Stomach smooth muscle (tissue), 2 donors: ENCODE measurements around the gene MICA.

ENCODE experiments used
- H3K27ac ChIP-seq: one replicate; pipeline ENCODE4 v1.7.0; 2013; ENCODE audit warnings: mild to moderate bottlenecking, low read length, inconsistent platforms
- H3K27me3 ChIP-seq, 2 donors: one replicate each; pipeline ENCODE4 v1.7.0; 2013; ENCODE audit warnings: low read length in 2 of 2; ENCODE audit not compliant: insufficient read depth in 2 of 2, control insufficient read depth in 1 of 2
- H3K36me3 ChIP-seq, 2 donors: one replicate each; pipeline ENCODE4 v1.7.0; 2013; ENCODE audit warnings: low read length in 2 of 2; ENCODE audit not compliant: control insufficient read depth in 2 of 2, insufficient read depth in 2 of 2
- H3K4me1 ChIP-seq: one replicate; pipeline ENCODE4 v1.7.0; 2013; ENCODE audit warnings: low read length; ENCODE audit not compliant: control insufficient read depth, insufficient read depth
- H3K4me3 ChIP-seq, 2 donors: one replicate each; pipeline ENCODE4 v1.7.0; 2013; ENCODE audit warnings: low read length in 2 of 2
- H3K9ac ChIP-seq, 2 donors: one replicate each; pipeline ENCODE4 v1.7.0; 2013; ENCODE audit warnings: low read length in 2 of 2, mild to moderate bottlenecking in 1 of 2
- H3K9me3 ChIP-seq, 2 donors: one replicate each; pipeline ENCODE4 v1.7.0; 2013; ENCODE audit warnings: low read length in 2 of 2; ENCODE audit not compliant: control insufficient read depth in 2 of 2
- donor health status: healthy.
- donor health status: Pancreatic carcinoma.

The MICA gene

DNA sequence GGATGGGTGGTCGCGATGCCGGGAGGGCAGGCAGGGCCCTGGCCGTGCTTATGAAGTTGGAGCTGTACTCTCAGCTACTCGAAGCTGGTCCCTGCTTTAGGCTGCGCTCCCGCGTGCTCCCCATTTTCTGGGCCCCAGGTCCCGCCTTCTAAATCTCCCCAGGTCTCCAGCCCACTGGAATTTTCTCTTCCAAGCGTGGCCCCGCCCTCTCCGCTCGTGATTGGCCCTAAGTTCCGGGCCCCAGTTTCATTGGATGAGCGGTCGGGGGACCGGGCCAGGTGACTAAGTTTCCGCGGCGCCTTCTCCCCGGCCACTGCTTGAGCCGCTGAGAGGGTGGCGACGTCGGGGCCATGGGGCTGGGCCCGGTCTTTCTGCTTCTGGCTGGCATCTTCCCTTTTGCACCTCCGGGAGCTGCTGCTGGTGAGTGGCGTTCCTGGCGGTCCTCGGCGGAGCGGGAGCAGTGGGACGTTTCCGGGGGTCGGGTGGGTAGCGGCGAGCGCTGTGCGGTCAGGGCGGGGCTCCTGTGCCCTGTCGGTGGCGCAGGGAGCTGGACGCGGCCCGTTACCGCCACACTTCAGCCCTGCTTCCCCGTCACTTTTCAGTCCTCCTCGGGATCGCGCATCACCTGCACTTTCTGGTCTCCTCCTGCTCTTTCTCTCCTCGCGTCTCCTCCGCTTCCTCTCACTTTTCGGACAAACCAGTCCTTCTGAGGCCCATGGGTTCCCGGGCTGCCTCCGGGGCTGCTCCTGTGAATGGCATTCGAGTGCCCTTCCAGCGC is at the start of gene MICA:
MICA (plus strand) TSS at position 313 of the 778 bp plus-strand sequence; CDS start at position 351, 38 bp downstream.
- H3K27ac ChIP-seq, result peak within 1 kb of the TSS; percentile 70
- H3K27me3 ChIP-seq, result no peaks in the 10 kb centered on the region
- peaks cover 35% of the 10 kb centered on the region for H3K4me1 ChIP-seq
- peak within 1 kb of the TSS; percentile 81 to 86 for H3K4me3 ChIP-seq
- peak within 1 kb of the TSS; percentile 60 to 62 for H3K9ac ChIP-seq
- no peaks in the 10 kb centered on the region for H3K9me3 ChIP-seq
- no peaks in the 10 kb centered on the region for H3K36me3 ChIP-seq

DNA sequence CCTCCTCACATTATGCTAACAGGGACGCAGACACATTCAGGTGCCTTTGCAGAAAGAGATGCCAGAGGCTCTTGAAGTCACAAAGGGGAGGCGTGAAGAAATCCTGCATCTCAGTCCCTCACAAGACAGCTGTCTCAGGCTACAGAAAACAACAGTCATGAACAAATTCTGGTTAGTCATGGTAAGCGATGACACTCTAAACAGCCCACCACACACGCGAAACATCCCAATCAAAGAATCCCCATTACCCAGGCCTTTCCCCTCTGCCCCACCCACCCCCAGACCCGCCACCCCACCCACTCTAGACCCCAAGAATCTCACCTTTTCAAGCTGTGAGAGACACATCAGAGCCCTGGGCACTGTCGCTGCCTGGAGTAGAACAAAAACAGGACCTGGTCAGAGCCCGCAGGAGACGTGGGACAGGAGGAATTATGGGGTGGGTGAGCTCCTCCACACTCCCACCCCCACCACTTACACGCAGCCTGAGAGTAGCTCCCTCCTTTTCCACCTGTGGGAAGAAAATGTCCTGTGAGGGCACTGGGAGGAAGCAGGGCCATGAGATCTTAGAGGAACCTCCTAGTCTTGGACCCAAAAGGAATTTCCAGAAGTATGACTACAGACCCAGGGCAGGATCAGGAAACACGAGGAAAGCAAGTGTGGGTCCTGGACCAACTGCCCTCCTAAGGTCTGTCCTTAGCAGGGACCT is 49.1 kb upstream of the MICA start:
- peaks cover 7 to 15% of the 10 kb centered on the region in 2 donors for H3K36me3 ChIP-seq
- peak overlapping the region in 1 of 2 donors; percentile 19 for H3K9ac ChIP-seq
- H3K4me1 ChIP-seq, result peaks cover 16% of the 10 kb centered on the region
- H3K4me3 ChIP-seq, result peak overlapping the region in 1 of 2 donors; percentile 70
- H3K27me3 ChIP-seq, result no peaks in the 10 kb centered on the region
- no peaks in the 10 kb centered on the region for H3K9me3 ChIP-seq
- no peak overlapping the region for H3K27ac ChIP-seq

DNA sequence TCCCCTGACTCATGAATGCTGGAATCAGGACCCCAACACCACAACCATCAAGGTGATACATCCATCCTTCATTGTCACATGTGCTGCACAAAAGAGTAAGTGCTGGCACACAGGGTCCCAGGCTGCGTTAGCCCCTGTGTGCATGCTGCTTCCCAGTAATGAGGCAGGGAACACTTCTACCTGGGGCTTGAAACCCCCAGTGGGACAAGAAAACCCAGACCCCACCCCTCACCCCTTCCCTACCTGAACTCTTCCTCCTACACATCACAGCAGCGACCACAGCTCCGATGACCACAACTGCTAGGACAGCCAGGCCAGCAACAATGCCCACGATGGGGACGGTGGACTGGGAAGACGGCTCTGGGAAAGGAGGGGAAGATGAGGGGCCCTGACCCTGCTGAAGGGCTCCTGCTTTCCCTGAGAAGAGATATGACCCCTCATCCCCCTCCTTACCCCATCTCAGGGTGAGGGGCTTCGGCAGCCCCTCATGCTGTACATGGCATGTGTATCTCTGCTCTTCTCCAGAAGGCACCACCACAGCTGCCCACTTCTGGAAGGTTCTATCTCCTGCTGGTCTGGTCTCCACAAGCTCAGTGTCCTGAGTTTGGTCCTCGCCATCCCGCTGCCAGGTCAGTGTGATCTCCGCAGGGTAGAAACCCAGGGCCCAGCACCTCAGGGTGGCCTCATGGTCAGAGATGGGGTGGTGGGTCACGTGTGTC is 48.4 kb upstream of the MICA start:
- Histone ChIP-seq H3K9ac (peak overlapping the region in 1 of 2 donors; percentile 42), H3K9me3 (no peaks in the 10 kb centered on the region), H3K27ac (no peak overlapping the region), H3K27me3 (no peaks in the 10 kb centered on the region), H3K4me3 (peak overlapping the region; percentile 63 to 70), H3K4me1 (peaks cover 16% of the 10 kb centered on the region), H3K36me3 (peaks cover 7 to 15% of the 10 kb centered on the region in 2 donors)

DNA sequence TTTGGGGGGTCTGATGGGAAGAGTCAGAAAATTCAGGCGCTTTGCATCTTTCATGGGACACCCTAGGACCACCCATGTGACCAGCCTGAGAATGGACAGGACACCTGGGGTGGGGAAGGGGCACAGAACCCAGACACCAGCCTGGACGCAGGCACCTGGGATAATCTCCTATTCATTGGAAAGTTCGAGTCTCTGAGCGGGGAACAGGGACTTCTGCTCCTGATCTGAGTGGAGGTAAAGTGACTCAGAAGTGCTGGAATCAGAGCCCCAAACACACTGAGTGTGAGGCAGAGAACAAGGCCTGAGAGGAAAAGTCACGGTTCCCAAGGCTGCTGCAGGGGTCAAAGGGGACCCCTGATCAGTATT is 47.8 kb upstream of the MICA start:
- Histone ChIP-seq H3K9ac (peak overlapping the region in 1 of 2 donors; percentile 61), H3K27me3 (no peaks in the 10 kb centered on the region), H3K4me1 (peaks cover 16% of the 10 kb centered on the region), H3K4me3 (peak overlapping the region; percentile 63 to 70), H3K9me3 (no peaks in the 10 kb centered on the region), H3K36me3 (peaks cover 7 to 15% of the 10 kb centered on the region in 2 donors), H3K27ac (no peak overlapping the region)

DNA sequence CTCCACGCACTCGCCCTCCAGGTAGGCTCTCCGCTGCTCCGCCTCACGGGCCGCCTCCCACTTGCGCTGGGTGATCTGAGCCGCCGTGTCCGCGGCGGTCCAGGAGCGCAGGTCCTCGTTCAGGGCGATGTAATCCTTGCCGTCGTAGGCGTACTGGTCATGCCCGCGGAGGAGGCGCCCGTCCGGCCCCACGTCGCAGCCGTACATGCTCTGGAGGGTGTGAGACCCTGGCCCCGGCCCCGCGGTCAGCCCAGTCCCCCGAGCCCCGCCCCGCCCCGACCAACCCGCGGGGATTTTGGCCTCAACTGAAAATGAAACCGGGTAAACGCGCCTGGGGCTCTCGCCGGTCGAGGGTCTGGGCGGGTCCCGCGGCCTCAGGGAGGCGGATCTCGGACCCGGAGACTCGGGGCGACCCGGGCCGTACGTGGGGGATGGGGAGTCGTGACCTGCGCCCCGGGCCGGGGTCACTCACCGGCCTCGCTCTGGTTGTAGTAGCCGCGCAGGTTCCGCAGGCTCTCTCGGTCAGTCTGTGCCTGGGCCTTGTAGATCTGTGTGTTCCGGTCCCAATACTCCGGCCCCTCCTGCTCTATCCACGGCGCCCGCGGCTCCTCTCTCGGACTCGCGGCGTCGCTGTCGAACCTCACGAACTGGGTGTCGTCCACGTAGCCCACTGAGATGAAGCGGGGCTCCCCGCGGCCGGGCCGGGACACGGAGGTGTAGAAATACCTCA is 47.0 kb upstream of the MICA start:
- Histone ChIP-seq H3K36me3 (peaks cover 7 to 15% of the 10 kb centered on the region in 2 donors), H3K9me3 (no peaks in the 10 kb centered on the region), H3K4me3 (peak overlapping the region; percentile 81 to 89), H3K4me1 (peaks cover 16% of the 10 kb centered on the region), H3K27me3 (no peaks in the 10 kb centered on the region), H3K27ac (peak overlapping the region; percentile 88), H3K9ac (peak overlapping the region; percentile 86 to 97)

DNA sequence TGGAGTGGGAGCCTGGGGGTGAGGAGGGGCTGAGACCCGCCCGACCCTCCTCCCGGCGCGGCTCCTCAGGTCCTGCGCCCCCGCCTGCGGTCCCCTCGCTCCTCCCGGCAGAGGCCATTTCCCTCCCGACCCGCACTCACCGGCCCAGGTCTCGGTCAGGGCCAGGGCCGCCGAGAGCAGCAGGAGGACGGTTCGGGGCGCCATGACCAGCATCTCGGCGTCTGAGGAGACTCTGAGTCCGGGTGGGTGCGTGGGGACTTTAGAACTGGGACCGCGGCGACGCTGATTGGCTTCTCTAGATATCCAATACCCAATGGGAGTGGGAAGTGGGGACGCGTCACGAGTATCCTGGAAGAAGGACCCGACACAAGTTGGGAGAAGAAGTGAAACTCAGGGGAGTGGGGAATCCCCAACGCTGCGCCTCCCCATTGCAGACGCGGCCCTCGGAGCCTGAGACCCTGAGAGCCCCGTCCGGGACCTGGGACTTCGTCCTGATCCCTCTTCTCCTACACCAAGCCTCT is 46.4 kb upstream of the MICA start, which contains the start of gene HLA-B:
HLA-B (minus strand) TSS at position 234 of the 521 bp plus-strand sequence; CDS start at position 213, 21 bp downstream.
- peak within 1 kb of the TSS; percentile 88 for H3K27ac ChIP-seq
- H3K9me3 ChIP-seq, result no peaks in the 10 kb centered on the region
- peaks cover 7 to 15% of the 10 kb centered on the region in 2 donors for H3K36me3 ChIP-seq
- H3K4me1 ChIP-seq, result peaks cover 16% of the 10 kb centered on the region
- H3K4me3 ChIP-seq, result peak within 1 kb of the TSS; percentile 81 to 89
- peak within 1 kb of the TSS; percentile 86 to 97 for H3K9ac ChIP-seq
- H3K27me3 ChIP-seq, result no peaks in the 10 kb centered on the region

DNA sequence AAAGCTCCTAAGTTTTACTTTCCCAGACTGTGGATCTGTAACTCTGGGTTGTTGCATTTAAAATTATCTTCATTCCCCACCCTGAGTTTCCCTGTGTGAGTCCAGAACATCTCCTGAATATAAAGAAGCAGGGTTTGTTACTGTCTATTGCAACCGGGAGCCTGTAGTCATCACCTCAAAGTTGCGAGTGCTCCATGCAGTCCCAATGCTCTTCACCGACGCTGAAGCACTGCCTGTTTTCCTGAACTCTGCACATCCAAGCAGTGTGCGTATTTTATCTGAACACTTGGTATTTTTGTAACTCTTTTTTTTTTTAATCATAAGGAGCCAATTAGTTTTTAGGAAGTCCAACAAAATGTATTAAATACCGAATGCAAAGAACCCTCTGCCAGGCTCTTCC is 45.5 kb upstream of the MICA start:
- Histone ChIP-seq H3K9ac (peak overlapping the region in 1 of 2 donors; percentile 86), H3K27ac (peak overlapping the region; percentile 88), H3K36me3 (peaks cover 7 to 14% of the 10 kb centered on the region in 2 donors), H3K4me1 (peaks cover 16% of the 10 kb centered on the region), H3K27me3 (peaks cover 0 to 6% of the 10 kb centered on the region in 2 donors), H3K9me3 (no peaks in the 10 kb centered on the region), H3K4me3 (peak overlapping the region; percentile 81 to 89)

DNA sequence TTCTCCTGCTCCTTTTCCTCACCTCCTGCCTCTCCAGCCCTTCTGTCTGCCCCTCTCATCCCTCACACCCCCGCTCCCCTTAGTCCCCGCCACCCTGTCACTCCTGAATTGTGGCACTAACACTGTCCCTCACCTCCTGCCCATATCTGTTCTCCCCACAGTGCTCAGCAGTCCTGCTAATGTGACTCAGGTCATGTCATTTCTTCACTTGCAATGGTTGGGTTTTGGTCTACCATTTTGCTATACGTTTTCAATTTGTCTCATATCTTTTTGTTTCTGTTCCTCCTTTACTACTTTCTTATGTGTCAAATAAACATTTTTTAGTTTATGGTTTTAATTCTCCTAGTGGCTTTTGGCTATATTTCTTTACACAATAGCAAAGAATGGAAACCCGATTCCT is 45.1 kb upstream of the MICA start:
- Histone ChIP-seq H3K4me1 (peaks cover 16% of the 10 kb centered on the region), H3K36me3 (peaks cover 7 to 14% of the 10 kb centered on the region in 2 donors), H3K4me3 (no peak overlapping the region), H3K27ac (no peak overlapping the region), H3K27me3 (peaks cover 0 to 7% of the 10 kb centered on the region in 2 donors), H3K9me3 (no peaks in the 10 kb centered on the region), H3K9ac (peak overlapping the region in 1 of 2 donors; percentile 86)

DNA sequence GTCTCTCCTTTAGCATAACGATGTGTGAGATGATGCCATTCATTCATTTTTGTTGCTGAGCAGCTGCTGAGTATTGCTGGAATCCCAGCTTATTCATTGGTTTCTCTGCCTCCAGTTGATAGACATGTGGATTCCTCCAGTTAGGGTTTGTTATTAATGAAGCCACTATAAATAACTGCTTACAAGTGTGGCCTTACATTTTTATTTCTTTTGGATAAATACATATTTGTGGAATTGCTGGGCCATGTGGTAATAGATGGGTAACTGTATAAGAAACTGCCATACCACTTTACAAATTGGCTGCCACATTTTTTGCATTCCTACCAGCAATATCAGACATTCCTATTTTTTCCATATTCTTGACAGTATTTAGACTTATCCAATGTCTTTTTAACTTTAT is 43.8 kb upstream of the MICA start:
- Histone ChIP-seq H3K27ac (no peak overlapping the region), H3K4me3 (no peak overlapping the region), H3K9me3 (no peaks in the 10 kb centered on the region)

DNA sequence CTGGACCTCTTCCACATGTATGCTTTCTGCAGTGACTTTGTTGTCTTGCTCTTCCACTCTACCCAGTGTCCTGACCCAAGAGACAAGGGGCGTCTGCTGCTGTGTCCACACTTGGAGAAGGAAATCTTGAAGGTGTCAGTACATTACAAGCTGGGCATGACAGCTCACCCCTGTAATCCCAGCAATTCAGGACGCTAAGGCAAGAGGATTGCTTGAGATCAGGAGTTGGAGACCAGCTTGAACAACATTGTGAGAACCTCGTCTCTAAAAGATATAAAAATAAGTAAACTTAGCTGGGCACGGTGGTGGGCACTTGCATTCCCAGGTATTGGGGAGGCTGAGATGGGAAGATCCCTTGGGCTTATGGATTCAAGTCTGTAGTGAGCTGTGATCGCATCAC is 40.6 kb upstream of the MICA start:
- Histone ChIP-seq H3K9ac (no peak overlapping the region), H3K4me1 (peaks cover 6% of the 10 kb centered on the region), H3K9me3 (no peaks in the 10 kb centered on the region), H3K4me3 (no peak overlapping the region), H3K27ac (no peak overlapping the region), H3K36me3 (no peaks in the 10 kb centered on the region), H3K27me3 (peaks cover 7 to 11% of the 10 kb centered on the region in 2 donors)

More for the DNA sequence above, 43.8 kb upstream of the MICA start:
- no peak overlapping the region for H3K9ac ChIP-seq
- H3K27me3 ChIP-seq, result peaks cover 0 to 7% of the 10 kb centered on the region in 2 donors
- peaks cover 16% of the 10 kb centered on the region for H3K4me1 ChIP-seq
- peaks cover 3 to 5% of the 10 kb centered on the region in 2 donors for H3K36me3 ChIP-seq
